Caco-2 (cell line): ENCODE measurements around the gene TRIP13. TPM values are rescaled to one million over a fixed set of nuclear protein-coding genes. Genes with fewer than 3 reads are reported as not detected.
"Not testable (repeated sequence)": the region's sequence is repeated elsewhere in the genome, so short reads cannot be mapped to it uniquely, and the experiment has no call there.

Experiments used
- BruUV-seq: library from RNA; stranded (reverse); fragments of 400-500 nt; replicated peaks from 2 replicates; lab custom pipeline; 2021; lab: Mats Ljungman, UMichigan
- CTCF ChIA-PET: fragments of 300-600 bp; sonication (Branson Sonifier 250); formaldehyde crosslinking; loops from one replicate; lab custom pipeline; 2022; ENCODE audit warnings: antibody characterized with exemption; lab: Charles Lee
- POLR2A ChIA-PET: fragments of 300-600 bp; sonication (Branson Sonifier 250); formaldehyde crosslinking; loops from one replicate; lab custom pipeline; 2022; ENCODE audit warnings: antibody characterized with exemption; lab: Charles Lee
- DNase-seq, 2 experiments: peaks; one replicate each; pipeline versions ENCODE4 v3.0.0 to v3.0.0-alpha.2; 2020 to 2022
- H3K27me3 ChIP-seq: replicated peaks from 2 replicates; pipeline ENCODE4 v1.6.0; 2011; ENCODE audit warnings: low read length; ENCODE audit not compliant: control insufficient read depth, insufficient read depth
- H3K36me3 ChIP-seq: 2 replicates; pipeline ENCODE4 v1.5.1; 2011; ENCODE audit warnings: low read length; ENCODE audit not compliant: control insufficient read depth, insufficient read depth
- H3K4me1 ChIP-seq: fragments of 250-450 bp; sonication (Bioruptor Pico); 2 replicates; pipeline ENCODE4 v1.5.1; 2020; ENCODE audit warnings: mild to moderate bottlenecking
- H3K4me3 ChIP-seq: 2 replicates; pipeline ENCODE4 v1.5.1; 2011; ENCODE audit warnings: low read depth, mild to moderate bottlenecking, control low read depth, low read length
- H3K9me3 ChIP-seq: fragments of 250-450 bp; sonication (Bioruptor Pico); 2 replicates; pipeline ENCODE4 v1.5.1; 2020; ENCODE audit warnings: mild to moderate bottlenecking, moderate library complexity
- H3K27ac Mint-ChIP-seq: one replicate; pipeline ENCODE4 v1.8.0; 2022; ENCODE audit warnings: mixed read lengths; ENCODE audit not compliant: unreplicated experiment
- H3K27me3 Mint-ChIP-seq: one replicate; pipeline ENCODE4 v1.8.0; 2022; ENCODE audit warnings: mixed read lengths; ENCODE audit not compliant: insufficient read depth, unreplicated experiment
- H3K36me3 Mint-ChIP-seq: one replicate; pipeline ENCODE4 v1.8.0; 2022; ENCODE audit warnings: mild to moderate bottlenecking, mixed read lengths; ENCODE audit not compliant: insufficient read depth, unreplicated experiment
- H3K4me1 Mint-ChIP-seq: one replicate; pipeline ENCODE4 v1.8.0; 2022; ENCODE audit warnings: low read depth, mixed read lengths; ENCODE audit not compliant: unreplicated experiment
- H3K4me3 Mint-ChIP-seq: one replicate; pipeline ENCODE4 v1.8.0; 2022; ENCODE audit warnings: mild to moderate bottlenecking, moderate library complexity, mixed read lengths; ENCODE audit not compliant: unreplicated experiment
- H3K9me3 Mint-ChIP-seq: one replicate; pipeline ENCODE4 v1.8.0; 2022; ENCODE audit warnings: mixed read lengths; ENCODE audit not compliant: unreplicated experiment
- intact Hi-C: fragments of 100-400 bp; cut with micrococcal nuclease; formaldehyde crosslinking; loops from one replicate; pipeline ENCODE4 v1.10.0; 2022; ENCODE audit not compliant: unreplicated experiment
- total RNA-seq: library from RNA; stranded (reverse); gene quantifications from 2 replicates; pipeline ENCODE4 v1.2.3, GENCODE V29; 2022
- TF ChIP-seq, protein P1 (sequence below), 2 experiments: fragments of 200-600 bp in 1 of 2; IDR thresholded peaks; 1 replicate in 1 of 2; 2 replicates in 1 of 2; pipeline versions ENCODE4 v1.5.1 to v1.8.0; 2011 to 2022; ENCODE audit warnings: antibody characterized with exemption in 1 of 2, control low read depth in 1 of 2, inconsistent platforms in 1 of 2, low read depth in 1 of 2, low read length in 1 of 2, mild to moderate bottlenecking in 1 of 2, moderate library complexity in 1 of 2; ENCODE audit not compliant: insufficient read depth in 1 of 2, severe bottlenecking in 1 of 2, unreplicated experiment in 1 of 2

Gene TRIP13
- total RNA-seq, 1 experiment from 2014 or later: 42.5 TPM

DNA sequence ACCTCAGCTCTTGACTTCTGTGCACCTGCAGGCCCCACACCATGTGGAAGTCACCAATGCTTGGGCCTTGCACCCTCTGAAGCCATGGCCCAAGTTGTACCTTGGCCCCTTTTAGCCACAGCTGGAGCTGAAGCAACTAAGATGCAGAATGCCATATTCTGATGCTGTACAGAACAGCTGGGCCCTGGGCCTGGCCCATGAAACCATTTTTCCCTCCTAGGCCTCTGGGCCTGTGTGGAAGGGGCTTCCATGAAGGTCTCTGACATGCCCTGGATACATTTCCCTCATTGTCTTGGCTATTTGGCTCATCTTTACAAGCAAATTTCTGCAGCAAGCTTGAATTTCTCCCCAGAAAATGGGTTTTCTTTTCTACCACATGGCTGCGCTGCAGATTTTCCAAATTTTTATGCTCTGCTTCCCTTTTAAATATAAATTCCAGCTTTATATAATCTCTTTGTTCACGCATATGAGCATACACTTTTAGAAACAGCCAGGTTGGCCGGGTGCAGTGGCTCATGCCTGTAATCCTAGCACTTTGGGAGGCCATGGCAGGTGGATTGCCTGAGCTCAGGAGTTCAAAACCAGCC lies 41.8 kb downstream of the TRIP13 start:
- DNase-seq, H3K4me1 ChIP-seq, intact Hi-C loops, H3K4me1 Mint-ChIP-seq, H3K9me3 Mint-ChIP-seq, H3K36me3 ChIP-seq, BruUV-seq, H3K9me3 ChIP-seq, H3K4me3 Mint-ChIP-seq, POLR2A ChIA-PET, H3K4me3 ChIP-seq, H3K36me3 Mint-ChIP-seq, H3K27me3 Mint-ChIP-seq, H3K27me3 ChIP-seq, H3K27ac Mint-ChIP-seq: not testable (repeated sequence)
- CTCF ChIA-PET: interaction anchor here (0.7 to 1.1 kb wide), 3 partner anchors 10 to 233 kb away, joined by 3 to 4 read pairs (median 4); no protein-coding TSS in a partner anchor

DNA sequence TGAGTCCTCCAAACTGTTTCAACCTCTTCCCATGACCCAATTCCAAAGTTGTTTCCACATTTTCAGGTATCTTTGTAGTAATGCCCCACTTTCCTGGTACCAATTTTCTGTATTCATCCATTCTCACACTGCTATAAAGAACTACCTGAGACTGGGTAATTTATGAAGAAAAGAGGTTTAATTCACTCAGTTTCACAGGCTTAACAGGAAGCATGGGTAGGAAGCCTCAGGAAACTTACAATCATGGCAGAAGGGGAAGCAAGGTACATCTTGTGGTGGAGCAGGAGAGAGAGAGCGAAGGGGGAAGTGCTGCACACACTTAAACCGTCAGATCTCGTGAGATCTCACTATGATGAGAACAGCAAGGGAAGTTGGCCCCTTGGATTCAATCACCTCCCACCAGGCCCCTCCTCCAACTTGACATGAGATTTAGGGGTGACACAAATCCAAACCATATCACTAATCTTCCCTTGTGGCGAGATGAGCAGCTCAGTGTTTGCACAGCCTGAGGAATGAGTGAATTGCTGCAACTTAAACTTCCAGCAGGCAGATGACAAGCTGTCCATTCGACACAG lies 42.9 kb downstream of the TRIP13 start:
- H3K36me3 ChIP-seq: no peaks in the 10 kb centered on the region
- H3K4me1 ChIP-seq: no peaks in the 10 kb centered on the region
- peaks cover 4% of the 10 kb centered on the region for H3K4me1 Mint-ChIP-seq
- H3K27me3 ChIP-seq: no peaks in the 10 kb centered on the region; the same call in 1 of the 2 replicates
- no peaks in the 10 kb centered on the region for H3K36me3 Mint-ChIP-seq
- H3K27me3 Mint-ChIP-seq: no peaks in the 10 kb centered on the region
- H3K4me3 Mint-ChIP-seq: no peak overlapping the region
- POLR2A ChIA-PET: no interaction called here
- H3K27ac Mint-ChIP-seq: no peak overlapping the region
- BruUV-seq: no TSS peak
- no peak for DNase-seq
- no peak overlapping the region for H3K4me3 ChIP-seq
- CTCF ChIA-PET: interaction anchor here (1.0 kb wide), 1 partner anchor 74 kb away, joined by 3 read pairs; no protein-coding TSS in a partner anchor
- H3K9me3 ChIP-seq: 0 out of 2 replicates have a peak, but pooled peaks cover 3% of the 10 kb centered on the region
- no peaks in the 10 kb centered on the region for H3K9me3 Mint-ChIP-seq
- TF ChIP-seq, protein P1, sequence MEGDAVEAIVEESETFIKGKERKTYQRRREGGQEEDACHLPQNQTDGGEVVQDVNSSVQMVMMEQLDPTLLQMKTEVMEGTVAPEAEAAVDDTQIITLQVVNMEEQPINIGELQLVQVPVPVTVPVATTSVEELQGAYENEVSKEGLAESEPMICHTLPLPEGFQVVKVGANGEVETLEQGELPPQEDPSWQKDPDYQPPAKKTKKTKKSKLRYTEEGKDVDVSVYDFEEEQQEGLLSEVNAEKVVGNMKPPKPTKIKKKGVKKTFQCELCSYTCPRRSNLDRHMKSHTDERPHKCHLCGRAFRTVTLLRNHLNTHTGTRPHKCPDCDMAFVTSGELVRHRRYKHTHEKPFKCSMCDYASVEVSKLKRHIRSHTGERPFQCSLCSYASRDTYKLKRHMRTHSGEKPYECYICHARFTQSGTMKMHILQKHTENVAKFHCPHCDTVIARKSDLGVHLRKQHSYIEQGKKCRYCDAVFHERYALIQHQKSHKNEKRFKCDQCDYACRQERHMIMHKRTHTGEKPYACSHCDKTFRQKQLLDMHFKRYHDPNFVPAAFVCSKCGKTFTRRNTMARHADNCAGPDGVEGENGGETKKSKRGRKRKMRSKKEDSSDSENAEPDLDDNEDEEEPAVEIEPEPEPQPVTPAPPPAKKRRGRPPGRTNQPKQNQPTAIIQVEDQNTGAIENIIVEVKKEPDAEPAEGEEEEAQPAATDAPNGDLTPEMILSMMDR (IDR thresholded peaks at IDR 0.05; ENCODE audit: insufficient read depth in 1 of 2, low read depth in 1 of 2, low read length in 1 of 2, severe bottlenecking in 1 of 2, unreplicated experiment in 1 of 2): no peak
- intact Hi-C loops: no loop called here

- H3K27me3 ChIP-seq: no peaks in the 10 kb centered on the region; the same call in 1 of the 2 replicates
- intact Hi-C loops: no loop called here
- CTCF ChIA-PET: interaction anchor here (1.0 kb wide), 1 partner anchor 73 kb away, joined by 3 read pairs; no protein-coding TSS in a partner anchor
- Mint-ChIP-seq H3K27me3 (no peaks in the 10 kb centered on the region), H3K27ac (no peak overlapping the region), H3K9me3 (no peaks in the 10 kb centered on the region), H3K36me3 (no peaks in the 10 kb centered on the region), H3K4me3 (no peak overlapping the region), H3K4me1 (no peaks in the 10 kb centered on the region)
- BruUV-seq: no TSS peak
- H3K4me3 ChIP-seq: no peak overlapping the region
- TF ChIP-seq, protein P1 (IDR thresholded peaks at IDR 0.05; ENCODE audit: insufficient read depth in 1 of 2, low read depth in 1 of 2, low read length in 1 of 2, severe bottlenecking in 1 of 2, unreplicated experiment in 1 of 2): no peak
- POLR2A ChIA-PET: no interaction called here
- H3K36me3 ChIP-seq: no peaks in the 10 kb centered on the region
- 0 out of 2 replicates have a peak, but pooled peaks cover 3% of the 10 kb centered on the region for H3K9me3 ChIP-seq
- H3K4me1 ChIP-seq: no peaks in the 10 kb centered on the region
- peak in 1 of 2 experiments; percentile 22 for DNase-seq
Measured at GRCh38 chr5:936149-937144, 43.8 kb downstream of the TRIP13 start.
